ENCODE results near the gene SNX3. TPM values are rescaled to one million over a fixed set of nuclear protein-coding genes. Genes with fewer than 3 reads are reported as not detected.

Gene SNX3
- total RNA-seq, 1 experiment from 2014 or later = 359 TPM

- DNase-seq (ENCODE audit: low read depth) = no peak
Measured at GRCh38 chr6:108203189-108204112, 57.4 kb downstream of the SNX3 start.

- peak; percentile 90 for DNase-seq (ENCODE audit: low read depth)
Measured at GRCh38 chr6:108200631-108201030, 60.2 kb downstream of the SNX3 start.

DNA sequence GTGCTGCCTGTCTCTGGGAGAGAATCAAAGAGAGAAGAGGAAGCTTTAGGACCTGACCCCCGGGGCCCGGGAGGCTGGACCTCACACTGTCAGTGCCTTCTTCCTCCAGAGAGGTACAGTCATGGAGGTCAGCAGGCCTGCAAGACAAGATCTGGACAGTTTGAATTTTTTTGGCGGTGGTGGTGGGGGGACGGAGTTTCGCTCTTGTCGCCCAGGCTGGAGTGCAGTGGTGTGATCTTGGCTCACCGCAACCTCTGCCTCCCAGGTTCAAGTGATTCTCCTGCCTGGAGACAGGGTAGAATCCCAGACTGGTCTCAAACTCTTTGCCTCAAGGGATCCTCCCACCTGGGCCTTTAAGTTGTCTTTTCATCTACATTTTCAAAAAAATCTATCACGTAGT, 60.7 kb downstream of the SNX3 start:
- DNase-seq (ENCODE audit: low read depth) = no peak

DNA sequence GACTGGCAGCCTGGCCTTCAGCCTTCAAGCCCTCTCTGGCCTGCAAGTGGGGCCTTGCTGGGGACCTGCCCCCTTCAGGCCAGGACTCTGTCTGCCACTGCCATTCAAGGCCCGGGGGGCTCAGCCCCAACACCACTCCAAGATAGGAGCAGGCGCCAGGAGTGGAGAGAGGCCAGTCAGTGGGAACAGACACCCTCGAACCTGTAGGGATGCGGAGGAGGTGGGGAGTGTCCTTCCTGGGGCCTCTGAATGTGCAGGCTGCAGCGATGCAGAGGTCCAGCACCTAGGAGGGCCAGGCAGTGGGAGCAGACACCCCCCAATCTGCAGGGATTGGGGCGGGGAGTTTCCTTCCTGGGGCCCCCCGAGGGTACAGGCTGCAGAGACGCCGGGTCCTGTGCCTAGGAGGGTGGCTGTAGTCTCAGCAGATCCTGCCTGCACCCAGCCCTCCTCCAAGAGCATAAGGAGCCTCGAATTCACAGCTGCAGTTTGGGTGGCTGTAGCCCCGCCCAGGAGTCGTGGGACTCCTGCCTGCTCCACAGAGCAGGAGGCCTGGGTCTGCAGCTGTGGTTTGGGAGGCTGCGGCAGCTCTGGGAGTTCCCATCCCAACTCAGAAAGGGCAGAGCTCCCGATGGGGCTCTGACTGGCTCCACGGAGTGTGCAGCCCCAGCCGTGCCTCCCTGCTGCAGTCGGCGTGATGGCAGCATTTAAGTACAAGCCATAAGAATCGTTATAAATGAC, 61.9 kb downstream of the SNX3 start:
- no peak for DNase-seq (ENCODE audit: low read depth)

GRCh38 chr6:108195209-108195608, 65.6 kb downstream of the SNX3 start:
- DNase-seq (ENCODE audit: low read depth) = no peak

DNA sequence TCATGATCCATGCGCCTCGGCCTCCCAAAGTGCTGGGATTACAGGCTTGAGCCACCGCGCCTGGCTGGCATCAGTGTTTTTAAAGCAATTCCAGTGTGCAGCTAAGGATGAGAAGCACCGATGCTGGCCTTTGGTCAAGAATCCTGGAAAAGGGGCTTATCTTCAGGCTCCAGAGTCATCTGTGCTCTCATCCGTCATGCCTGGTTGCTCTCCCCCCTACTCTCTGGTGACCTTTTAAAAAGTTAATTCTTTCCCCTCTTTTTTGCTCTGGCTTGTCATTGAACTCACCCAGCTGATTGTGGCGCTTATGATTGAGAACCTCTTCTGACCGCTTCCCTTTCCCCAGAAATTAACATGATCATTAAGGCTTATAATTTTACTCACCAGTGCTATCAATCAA, 66.3 kb downstream of the SNX3 start:
- DNase-seq (ENCODE audit: low read depth) = no peak

GRCh38 chr6:108193835-108194234, 67.0 kb downstream of the SNX3 start:
- no peak for DNase-seq (ENCODE audit: low read depth)

GRCh38 chr6:108193131-108193530, 67.7 kb downstream of the SNX3 start:
- no peak for DNase-seq (ENCODE audit: low read depth)

- no peak for DNase-seq (ENCODE audit: low read depth)
Measured at GRCh38 chr6:108187519-108187918, 73.3 kb downstream of the SNX3 start.

GRCh38 chr6:108186226-108186625, 74.6 kb downstream of the SNX3 start:
- no peak for DNase-seq (ENCODE audit: low read depth)

DNA sequence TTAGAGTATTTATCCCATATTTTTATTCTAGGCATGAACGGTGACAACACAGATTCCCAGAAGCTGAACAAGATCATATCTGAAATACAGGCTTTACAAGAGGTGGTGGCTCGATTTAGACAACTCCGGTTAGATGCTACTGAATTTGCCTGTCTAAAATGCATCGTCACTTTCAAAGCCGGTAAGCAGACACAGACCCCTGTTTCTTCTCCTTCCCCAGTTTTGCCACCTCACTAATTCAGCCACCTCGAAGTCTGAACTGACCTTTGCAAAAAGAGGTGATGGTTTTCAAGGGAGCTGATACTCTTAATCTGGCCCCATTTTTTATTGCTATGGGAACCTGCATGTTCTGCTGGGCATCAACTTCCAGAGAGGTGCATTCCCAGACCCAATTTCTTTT, 80.1 kb downstream of the SNX3 start:
- DNase-seq (ENCODE audit: low read depth) = no peak

- no peak for DNase-seq (ENCODE audit: low read depth)
Measured at GRCh38 chr6:108180266-108180665, 80.6 kb downstream of the SNX3 start.

GRCh38 chr6:108179741-108180140, 81.1 kb downstream of the SNX3 start:
- no peak for DNase-seq (ENCODE audit: low read depth)

GRCh38 chr6:108176281-108177089, 84.4 kb downstream of the SNX3 start:
- no peak for DNase-seq (ENCODE audit: low read depth)

DNA sequence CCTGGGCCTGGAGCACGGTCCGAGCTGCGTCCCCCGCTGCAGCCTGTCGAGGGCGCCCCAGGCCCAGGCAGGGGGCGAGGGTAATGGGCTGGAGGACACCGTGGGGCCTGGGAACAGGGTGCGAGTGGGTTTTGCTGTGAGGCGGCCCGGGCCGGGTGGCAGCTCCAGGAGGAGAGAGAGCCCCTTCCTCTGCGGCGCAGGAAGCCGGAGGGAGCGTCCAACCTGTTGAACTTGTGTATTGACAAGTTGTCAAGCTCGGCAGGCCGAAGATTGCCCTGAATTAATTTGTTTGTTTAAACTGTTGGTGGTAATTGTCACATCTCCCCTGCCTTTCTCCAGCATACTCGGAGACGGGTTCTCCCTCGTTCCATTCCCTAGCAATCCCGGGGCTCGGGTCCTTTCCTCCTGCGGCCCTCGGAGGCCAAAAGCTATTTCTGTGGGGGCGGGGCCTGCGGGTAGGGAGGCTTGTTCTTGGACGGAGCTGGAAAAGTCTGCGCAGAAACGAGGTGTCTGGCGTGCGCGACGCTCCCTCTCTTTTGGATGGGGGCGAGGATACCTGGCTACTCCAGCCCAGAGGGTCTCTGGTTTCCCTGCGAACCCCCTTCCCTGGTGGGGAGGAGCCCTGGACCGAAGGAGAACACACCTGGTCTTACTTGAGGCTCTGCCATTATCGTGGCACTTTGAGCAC, 85.1 kb downstream of the SNX3 start:
- DNase-seq (ENCODE audit: low read depth) = no peak

DNA sequence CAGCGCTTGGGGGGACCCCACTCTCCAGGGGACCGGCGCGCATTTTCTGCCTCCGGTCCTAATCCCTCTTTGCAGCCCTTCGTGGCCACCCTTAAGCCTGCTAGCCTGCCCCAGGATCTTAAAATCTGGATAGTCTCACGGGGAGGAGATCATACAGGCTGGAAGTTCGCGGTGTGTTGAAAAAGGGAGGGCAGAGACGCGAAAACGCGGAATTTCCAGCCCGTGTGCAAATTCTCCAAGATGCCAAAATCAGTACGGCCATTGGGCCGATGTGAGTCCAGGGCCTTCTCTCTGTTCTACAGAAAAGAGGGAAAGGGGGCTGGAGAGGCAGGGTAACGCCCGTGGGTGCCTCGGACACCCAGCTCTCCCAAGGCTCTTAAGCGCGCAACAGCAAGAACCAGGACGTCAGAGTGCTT, 85.7 kb downstream of the SNX3 start:
- no peak for DNase-seq (ENCODE audit: low read depth)

GRCh38 chr6:108174371-108175175, 86.3 kb downstream of the SNX3 start:
- DNase-seq (ENCODE audit: low read depth) = no peak

GRCh38 chr6:108171918-108172516, 88.8 kb downstream of the SNX3 start:
- DNase-seq (ENCODE audit: low read depth) = no peak

DNA sequence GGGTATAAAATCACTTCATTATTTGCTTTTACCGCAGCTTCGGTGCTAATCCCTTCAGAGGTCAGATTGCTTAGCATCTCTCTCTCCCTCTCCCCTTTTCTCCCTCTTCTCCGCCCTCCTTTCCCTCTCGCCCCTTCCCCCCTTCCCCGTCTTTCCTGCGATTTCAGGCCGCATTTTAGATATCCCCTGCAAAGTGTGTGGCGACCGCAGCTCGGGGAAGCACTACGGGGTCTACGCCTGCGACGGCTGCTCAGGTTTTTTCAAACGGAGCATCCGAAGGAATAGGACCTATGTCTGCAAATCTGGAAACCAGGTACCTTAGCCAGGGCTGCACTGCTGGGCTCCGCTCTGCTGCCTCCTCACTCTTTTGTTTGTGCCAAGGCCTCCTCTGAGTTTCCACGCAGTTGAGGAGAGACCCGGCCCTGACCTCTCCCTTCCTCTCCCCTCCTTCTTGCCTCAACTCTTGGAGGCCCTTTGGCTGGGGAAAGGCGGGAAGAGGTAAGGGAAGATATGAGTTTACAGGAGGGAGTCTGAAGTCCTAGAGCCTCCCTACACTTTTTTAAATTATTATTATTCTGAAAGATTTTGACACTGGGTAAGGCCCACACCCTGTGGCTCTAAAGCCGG, 89.4 kb downstream of the SNX3 start:
- DNase-seq (ENCODE audit: low read depth) = no peak
